Activated naive CD4-positive, alpha-beta T cell treated with anti-CD3 and anti-CD28 coated beads, Interleukin-2, amount 50 U/mL, for 24 hours (primary cell): Measurements from ENCODE around the gene RPS16.
"Not testable (repeated sequence)": the region's sequence is repeated elsewhere in the genome, so short reads cannot be mapped to it uniquely, and the experiment has no call there.

ENCODE experiments used
- H3K27ac Mint-ChIP-seq: one replicate; pipeline ENCODE4 v1.8.0; 2021; ENCODE audit warnings: mild to moderate bottlenecking, mixed read lengths
- H3K27me3 Mint-ChIP-seq: one replicate; pipeline ENCODE4 v1.8.0; 2021; ENCODE audit warnings: mixed read lengths
- H3K36me3 Mint-ChIP-seq: one replicate; pipeline ENCODE4 v1.8.0; 2021; ENCODE audit warnings: mixed read lengths
- H3K4me1 Mint-ChIP-seq: one replicate; pipeline ENCODE4 v1.8.0; 2021; ENCODE audit warnings: mixed read lengths
- H3K4me3 Mint-ChIP-seq: one replicate; pipeline ENCODE4 v1.8.0; 2021; ENCODE audit warnings: mild to moderate bottlenecking, mixed read lengths
- H3K9me3 Mint-ChIP-seq: one replicate; pipeline ENCODE4 v1.8.0; 2021; ENCODE audit warnings: mixed read lengths

RPS16 gene

GRCh38 chr19:39435499-39436349 lies at the start of gene RPS16:
Gene RPS16, minus strand, starts transcription at chr19:39435949. Its CDS starts 54 bp downstream, at chr19:39435895.
- Mint-ChIP-seq H3K36me3 (peaks cover 20% of the 10 kb centered on the region), H3K27ac (peak within 1 kb of the TSS; percentile 100), H3K9me3 (no peaks in the 10 kb centered on the region), H3K4me3 (peak within 1 kb of the TSS; percentile 99), H3K27me3 (no peaks in the 10 kb centered on the region), H3K4me1 (peaks cover 44% of the 10 kb centered on the region)

- Mint-ChIP-seq H3K4me3 (peak overlapping the region; percentile 59), H3K27ac (no peak overlapping the region), H3K9me3 (no peaks in the 10 kb centered on the region), H3K4me1 (peaks cover 34% of the 10 kb centered on the region), H3K36me3 (peaks cover 9% of the 10 kb centered on the region), H3K27me3 (no peaks in the 10 kb centered on the region)
Measured at GRCh38 chr19:39483141-39483540, 47.4 kb upstream of the RPS16 start.

GRCh38 chr19:39481676-39482075 lies 45.9 kb upstream of the RPS16 start:
- Mint-ChIP-seq H3K9me3 (no peaks in the 10 kb centered on the region), H3K36me3 (peaks cover 7% of the 10 kb centered on the region), H3K4me3 (peak overlapping the region; percentile 93), H3K27me3 (no peaks in the 10 kb centered on the region), H3K4me1 (peaks cover 31% of the 10 kb centered on the region), H3K27ac (peak overlapping the region; percentile 94)

- Mint-ChIP-seq H3K36me3 (peaks cover 7% of the 10 kb centered on the region), H3K4me3 (peak overlapping the region; percentile 93), H3K4me1 (peaks cover 28% of the 10 kb centered on the region), H3K27ac (peak overlapping the region; percentile 94), H3K9me3 (no peaks in the 10 kb centered on the region), H3K27me3 (no peaks in the 10 kb centered on the region)
Measured at GRCh38 chr19:39481229-39481545, 45.4 kb upstream of the RPS16 start.

GRCh38 chr19:39480337-39481228 lies 44.8 kb upstream of the RPS16 start, which contains the start of gene TIMM50:
Gene TIMM50, plus strand, starts transcription at chr19:39480838. Its CDS starts 16 bp downstream, at chr19:39480854.
- Mint-ChIP-seq H3K36me3 (peaks cover 7% of the 10 kb centered on the region), H3K4me3 (peak within 1 kb of the TSS; percentile 93), H3K9me3 (no peaks in the 10 kb centered on the region), H3K27ac (peak within 1 kb of the TSS; percentile 94), H3K4me1 (peaks cover 28% of the 10 kb centered on the region), H3K27me3 (no peaks in the 10 kb centered on the region)

GRCh38 chr19:39479916-39480315 lies 44.2 kb upstream of the RPS16 start:
- Mint-ChIP-seq H3K36me3 (peaks cover 9% of the 10 kb centered on the region), H3K4me1 (peaks cover 28% of the 10 kb centered on the region), H3K27ac (peak overlapping the region; percentile 94), H3K9me3 (no peaks in the 10 kb centered on the region), H3K27me3 (no peaks in the 10 kb centered on the region), H3K4me3 (peak overlapping the region; percentile 93)

- Mint-ChIP-seq H3K4me1 (peaks cover 28% of the 10 kb centered on the region), H3K4me3 (peak overlapping the region; percentile 93), H3K27ac (peak overlapping the region; percentile 94)
- H3K27me3 Mint-ChIP-seq, H3K36me3 Mint-ChIP-seq, H3K9me3 Mint-ChIP-seq: not testable (repeated sequence)
Measured at GRCh38 chr19:39479319-39479801, 43.6 kb upstream of the RPS16 start.

- H3K36me3 Mint-ChIP-seq: peaks cover 15% of the 10 kb centered on the region
- H3K9me3 Mint-ChIP-seq: no peaks in the 10 kb centered on the region
- no peaks in the 10 kb centered on the region for H3K27me3 Mint-ChIP-seq
- no peak overlapping the region for H3K4me3 Mint-ChIP-seq
- no peak overlapping the region for H3K27ac Mint-ChIP-seq
- peaks cover 23% of the 10 kb centered on the region for H3K4me1 Mint-ChIP-seq
Measured at GRCh38 chr19:39475748-39476147, 40.0 kb upstream of the RPS16 start.

- Mint-ChIP-seq H3K9me3 (no peaks in the 10 kb centered on the region), H3K4me3 (no peak overlapping the region), H3K4me1 (peaks cover 15% of the 10 kb centered on the region), H3K27ac (peak overlapping the region; percentile 62), H3K36me3 (peaks cover 19% of the 10 kb centered on the region), H3K27me3 (no peaks in the 10 kb centered on the region)
Measured at GRCh38 chr19:39474139-39474620, 38.4 kb upstream of the RPS16 start.

GRCh38 chr19:39473443-39473960 lies 37.8 kb upstream of the RPS16 start:
- H3K4me3 Mint-ChIP-seq: no peak overlapping the region
- no peaks in the 10 kb centered on the region for H3K9me3 Mint-ChIP-seq
- H3K27ac Mint-ChIP-seq: no peak overlapping the region
- H3K36me3 Mint-ChIP-seq: peaks cover 19% of the 10 kb centered on the region
- no peaks in the 10 kb centered on the region for H3K27me3 Mint-ChIP-seq
- peaks cover 15% of the 10 kb centered on the region for H3K4me1 Mint-ChIP-seq

GRCh38 chr19:39472746-39473442 lies 37.1 kb upstream of the RPS16 start:
- peak overlapping the region; percentile 35 for H3K27ac Mint-ChIP-seq
- no peaks in the 10 kb centered on the region for H3K27me3 Mint-ChIP-seq
- H3K9me3 Mint-ChIP-seq: no peaks in the 10 kb centered on the region
- H3K36me3 Mint-ChIP-seq: peaks cover 19% of the 10 kb centered on the region
- H3K4me3 Mint-ChIP-seq: no peak overlapping the region
- H3K4me1 Mint-ChIP-seq: peaks cover 15% of the 10 kb centered on the region

GRCh38 chr19:39471756-39472536 lies 36.2 kb upstream of the RPS16 start:
- Mint-ChIP-seq H3K36me3 (peaks cover 19% of the 10 kb centered on the region), H3K4me3 (no peak overlapping the region), H3K9me3 (no peaks in the 10 kb centered on the region), H3K27me3 (no peaks in the 10 kb centered on the region), H3K27ac (peak overlapping the region; percentile 47), H3K4me1 (peaks cover 15% of the 10 kb centered on the region)

- peaks cover 21% of the 10 kb centered on the region for H3K36me3 Mint-ChIP-seq
- peaks cover 15% of the 10 kb centered on the region for H3K4me1 Mint-ChIP-seq
- no peak overlapping the region for H3K4me3 Mint-ChIP-seq
- H3K27ac Mint-ChIP-seq: peak overlapping the region; percentile 56
- H3K27me3 Mint-ChIP-seq: no peaks in the 10 kb centered on the region
- no peaks in the 10 kb centered on the region for H3K9me3 Mint-ChIP-seq
Measured at GRCh38 chr19:39470724-39471339, 35.1 kb upstream of the RPS16 start.

- Mint-ChIP-seq H3K27ac (peak overlapping the region; percentile 66), H3K27me3 (no peaks in the 10 kb centered on the region), H3K4me1 (peaks cover 15% of the 10 kb centered on the region), H3K4me3 (no peak overlapping the region), H3K9me3 (no peaks in the 10 kb centered on the region), H3K36me3 (peaks cover 22% of the 10 kb centered on the region)
Measured at GRCh38 chr19:39469567-39469966, 33.8 kb upstream of the RPS16 start.
